ENCODE results near the gene GLB1L2.
"Not testable (repeated sequence)": the region's sequence is repeated elsewhere in the genome, so short reads cannot be mapped to it uniquely, and the experiment has no call there.

The GLB1L2 gene

DNA sequence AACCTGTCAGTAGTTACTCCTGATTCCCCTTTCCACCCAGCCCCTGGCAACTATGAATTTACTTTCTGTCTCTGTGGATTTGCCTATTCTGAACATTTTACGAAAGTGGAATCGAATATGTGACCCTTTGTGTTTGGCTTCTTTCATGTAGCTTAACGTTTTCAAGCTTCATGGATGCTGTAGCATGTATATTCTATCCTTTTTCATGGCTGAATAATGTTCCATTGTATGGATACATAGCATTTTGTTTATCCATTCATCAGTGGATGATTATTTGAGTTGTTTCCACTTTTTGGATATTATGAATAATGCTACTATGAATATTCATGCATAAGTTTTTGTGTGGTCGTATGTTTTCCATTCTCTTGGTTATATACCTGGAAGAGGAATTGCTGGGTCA, 9.2 kb upstream of the GLB1L2 start:
- DNase-seq, result no peak

GRCh38 chr11:134328433-134328832, 3.4 kb upstream of the GLB1L2 start:
- no peak for DNase-seq

GRCh38 chr11:134330611-134331353, 1.0 kb upstream of the GLB1L2 start:
- DNase-seq, result no peak

- DNase-seq, result no peak
Observed at GRCh38 chr11:134332189-134332631, 422 bp downstream of the GLB1L2 start.

DNA sequence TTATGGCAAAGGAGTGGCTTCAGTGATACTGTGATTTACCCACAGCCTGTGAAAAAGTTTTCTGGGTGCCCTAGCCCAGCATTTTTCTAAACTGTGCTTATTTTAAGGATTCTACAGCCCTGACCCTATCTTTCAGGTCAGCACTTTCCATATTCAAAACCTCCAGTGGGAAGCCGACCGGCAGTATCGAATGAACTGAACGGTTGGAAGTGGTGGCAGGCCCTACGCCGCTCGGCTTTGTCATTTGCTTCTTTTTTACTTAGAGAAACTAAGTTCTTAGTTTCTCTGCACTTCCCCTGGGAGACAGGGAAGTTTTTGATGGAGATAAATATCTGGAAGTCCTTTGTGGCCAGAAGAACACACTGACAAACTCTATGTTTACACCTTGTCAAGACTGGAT, 994 bp downstream of the GLB1L2 start:
- DNase-seq, result no peak

DNA sequence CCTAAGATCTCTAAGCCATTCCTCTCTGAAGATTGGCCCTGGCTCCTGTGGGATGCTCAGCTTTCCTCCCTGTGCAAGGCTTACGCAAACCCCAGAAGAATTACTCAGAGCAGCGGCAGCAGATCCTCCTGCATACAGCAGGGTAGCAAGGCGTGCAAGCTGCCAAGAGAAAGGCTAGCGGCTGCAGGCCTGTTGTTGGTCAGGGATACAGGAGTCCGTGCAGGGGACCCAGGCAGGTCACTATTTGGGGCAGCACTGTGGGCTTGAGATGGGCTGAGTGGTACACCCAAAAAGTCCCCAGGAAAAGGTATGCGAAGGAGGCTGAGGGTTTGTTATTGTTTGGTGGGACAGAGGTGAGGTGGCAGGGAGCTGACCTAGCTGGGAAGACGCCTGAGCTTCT, 1.5 kb downstream of the GLB1L2 start:
- no peak for DNase-seq

- DNase-seq, result no peak
Observed at GRCh38 chr11:134333946-134334345, 2.2 kb downstream of the GLB1L2 start.

- DNase-seq, result no peak
Observed at GRCh38 chr11:134334796-134335571, 3.2 kb downstream of the GLB1L2 start.

DNA sequence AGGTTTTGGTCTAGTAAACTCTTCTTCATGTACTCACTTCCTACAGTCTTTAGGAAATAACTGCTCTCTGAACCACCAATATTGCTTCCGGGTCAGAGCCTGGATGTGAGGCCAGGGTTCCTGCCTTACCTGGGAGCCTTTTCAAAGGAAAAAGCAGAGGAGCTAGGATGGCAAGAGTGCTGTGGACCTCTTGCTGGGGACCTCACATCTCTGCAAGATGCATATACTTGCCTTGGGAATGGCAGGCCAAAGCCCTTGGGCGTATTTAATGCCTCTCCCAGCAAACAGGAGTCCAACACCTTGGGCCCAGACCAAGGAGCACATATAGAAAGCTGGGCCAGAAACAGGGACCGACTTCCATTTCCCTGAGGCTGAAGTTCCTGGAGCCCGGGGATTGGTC, 5.3 kb downstream of the GLB1L2 start:
- DNase-seq, result no peak

DNA sequence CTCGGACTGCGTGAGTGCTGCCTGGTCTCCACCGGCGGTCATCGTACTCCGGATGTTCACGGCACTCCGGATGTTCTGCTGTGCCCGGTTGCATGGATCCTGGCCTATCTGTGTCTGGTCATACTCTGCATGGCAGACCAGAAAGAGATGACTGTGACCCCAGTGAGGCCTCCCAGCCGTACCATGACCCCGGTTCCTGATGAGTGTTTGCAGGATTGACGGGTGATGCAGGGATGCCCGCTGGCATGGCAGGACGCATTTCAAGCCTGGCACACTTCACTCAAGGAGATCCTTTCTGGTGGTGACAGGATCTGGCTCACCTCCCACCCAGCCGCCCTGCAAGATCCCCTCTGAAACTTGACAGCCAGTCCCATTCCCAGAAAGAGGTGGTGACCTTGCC, 6.3 kb downstream of the GLB1L2 start:
- no peak for DNase-seq

DNA sequence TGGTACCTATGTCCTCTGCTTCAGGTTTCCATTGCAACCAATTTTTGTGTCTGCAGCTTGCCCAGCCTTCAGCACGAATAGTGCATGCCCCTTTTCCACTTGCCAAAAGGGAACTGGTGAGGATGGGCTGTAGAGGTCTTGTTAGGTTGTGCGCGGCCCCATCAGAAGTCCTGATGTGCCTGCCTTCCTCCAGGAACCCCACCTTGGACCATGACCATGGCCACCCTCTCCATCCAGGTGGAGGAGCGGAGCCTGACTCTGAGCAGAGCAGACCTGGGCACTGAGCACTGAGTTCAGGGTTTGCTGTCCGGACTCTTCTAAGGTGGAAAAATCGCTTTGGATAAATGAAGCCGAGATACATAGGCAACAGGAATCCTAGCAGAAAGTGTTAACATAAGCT, 6.9 kb downstream of the GLB1L2 start:
- DNase-seq, result no peak

- DNase-seq, result no peak
Observed at GRCh38 chr11:134339756-134340155, 8.0 kb downstream of the GLB1L2 start.

GRCh38 chr11:134340354-134340964, 8.7 kb downstream of the GLB1L2 start:
- no peak for DNase-seq

DNA sequence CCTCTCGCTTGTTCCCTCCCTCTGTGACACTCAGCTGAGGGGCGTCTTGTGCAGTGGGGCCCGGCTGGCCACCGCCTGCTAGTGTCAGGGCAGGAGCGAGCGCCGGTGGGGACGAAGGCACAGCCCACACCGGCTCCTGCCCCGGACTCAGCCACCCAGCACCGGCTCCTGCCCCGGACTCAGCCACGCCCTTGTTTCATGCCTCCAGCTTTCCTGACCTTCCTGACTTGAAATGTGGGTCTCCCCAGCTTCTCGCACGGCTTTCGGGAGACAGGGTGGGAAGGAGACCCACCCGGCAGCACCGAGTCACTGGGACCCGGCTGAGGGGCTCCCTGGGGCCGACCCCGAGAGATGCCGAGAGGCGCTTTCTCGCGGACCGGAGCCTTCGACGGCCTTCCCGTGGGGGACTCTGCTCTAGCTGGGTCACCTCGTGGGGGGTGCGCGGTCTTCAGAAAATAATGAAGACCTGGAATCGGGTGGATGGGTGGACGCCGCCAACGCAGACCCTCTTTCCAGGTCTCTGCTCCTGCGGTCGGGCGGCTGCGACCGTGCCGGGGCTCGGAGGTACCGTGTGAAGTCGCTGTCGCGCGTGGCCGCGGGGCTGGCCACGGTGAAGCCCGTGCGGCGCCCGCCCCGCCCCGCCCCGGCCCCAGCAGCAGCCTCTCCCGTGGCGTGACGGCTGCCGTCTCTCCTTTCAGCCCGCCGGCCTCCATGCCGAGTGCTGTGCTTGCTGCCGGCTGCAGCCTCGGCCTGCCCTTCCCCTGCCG, 10.2 kb downstream of the GLB1L2 start:
- no peak for DNase-seq

DNA sequence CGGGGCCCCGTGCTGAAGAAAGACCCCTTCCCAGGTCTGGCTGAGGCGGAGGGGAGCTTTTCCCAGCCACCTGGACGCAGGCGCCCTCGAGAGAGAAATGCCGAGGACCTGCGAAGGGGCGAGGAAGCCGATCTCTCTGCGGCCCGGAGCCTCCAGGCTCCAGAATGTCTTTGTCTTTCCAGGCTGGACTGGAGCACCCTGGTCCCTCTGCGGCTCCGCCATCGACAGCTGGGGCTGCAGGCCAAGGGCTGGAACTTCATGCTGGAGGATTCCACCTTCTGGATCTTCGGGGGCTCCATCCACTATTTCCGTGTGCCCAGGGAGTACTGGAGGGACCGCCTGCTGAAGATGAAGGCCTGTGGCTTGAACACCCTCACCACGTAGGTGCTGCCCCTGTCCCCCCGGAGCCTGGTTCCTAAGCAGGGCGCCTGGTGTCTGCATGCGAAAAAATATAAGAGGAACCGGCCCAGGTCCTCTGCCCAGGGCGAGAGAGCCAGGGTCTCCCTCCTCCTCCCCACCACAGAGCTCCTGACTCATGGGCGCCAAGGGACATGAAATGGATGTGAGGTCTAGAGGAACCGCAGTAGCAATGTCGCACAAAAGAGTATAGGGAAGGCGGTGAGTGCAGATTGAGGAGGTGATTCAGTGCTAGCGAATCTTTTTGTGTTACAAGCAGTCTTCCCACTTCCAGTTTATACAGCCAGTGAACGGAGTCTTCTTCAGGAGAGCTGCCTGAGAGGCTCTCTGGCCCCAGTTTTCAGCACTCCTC, 11.0 kb downstream of the GLB1L2 start:
- no peak for DNase-seq

GRCh38 chr11:134343646-134344045, 11.9 kb downstream of the GLB1L2 start:
- no peak for DNase-seq

- DNase-seq, result not testable (repeated sequence)
Observed at GRCh38 chr11:134344497-134345236, 12.9 kb downstream of the GLB1L2 start.

- no peak for DNase-seq
Observed at GRCh38 chr11:134345237-134345550, 13.4 kb downstream of the GLB1L2 start.

DNA sequence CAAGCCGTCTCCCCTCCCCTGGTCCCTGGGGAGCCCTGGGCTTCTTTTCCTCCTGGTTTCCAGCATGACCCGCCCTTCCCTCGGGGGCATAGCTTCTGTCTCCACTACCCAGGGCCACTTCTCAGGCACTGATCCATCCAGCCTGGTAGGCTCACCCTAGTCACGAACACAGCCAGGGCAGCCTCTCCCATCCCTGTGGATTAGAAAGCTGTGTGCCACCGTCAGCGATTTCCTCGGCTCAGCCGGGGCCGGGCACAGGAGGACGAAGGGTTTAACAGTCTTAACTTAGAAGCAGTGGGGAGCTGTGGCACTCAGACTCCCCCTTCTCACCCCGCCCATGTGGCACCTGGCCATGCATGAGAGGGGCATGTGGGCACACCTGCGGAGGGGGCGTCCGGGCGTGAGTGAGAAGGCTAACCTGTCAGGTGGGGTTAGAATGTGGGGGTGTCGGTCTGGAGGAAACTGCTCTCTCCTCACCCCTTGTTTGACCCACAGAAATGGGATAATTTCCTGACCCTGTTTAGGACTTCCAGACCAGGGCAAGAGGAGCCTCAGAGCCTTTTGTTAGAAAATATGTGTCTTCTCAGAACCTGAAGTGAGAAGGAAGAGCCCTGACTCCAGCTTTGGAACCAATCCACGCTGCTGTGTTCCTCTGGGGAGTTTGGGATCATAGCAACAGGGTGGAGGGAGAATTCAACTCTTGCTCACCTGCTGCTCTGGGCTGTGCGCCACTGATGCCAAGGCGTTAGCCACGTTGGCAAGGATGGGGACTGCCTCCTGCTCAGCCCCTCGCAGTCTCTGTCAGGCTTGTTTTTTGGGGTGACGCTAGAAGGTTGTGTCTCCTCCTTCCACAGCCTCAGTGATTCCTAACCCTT, 14.6 kb downstream of the GLB1L2 start:
- no peak for DNase-seq

Measured in anterior cingulate cortex (tissue), 58 donors.